CD4-positive, alpha-beta memory T cell (primary cell): Measurements from ENCODE around the gene DDB1. TPM values are rescaled to one million over a fixed set of nuclear protein-coding genes. Genes with fewer than 3 reads are reported as not detected.

Source experiments
- CTCF ChIA-PET: fragments of 350-600 bp; sonication (Branson Sonifier 250); formaldehyde crosslinking; loops from one replicate; lab custom pipeline; 2021; ENCODE audit warnings: inconsistent platforms; ENCODE audit not compliant: partially characterized antibody; lab: Charles Lee
- POLR2A ChIA-PET: fragments of 350-600 bp; sonication (Branson Sonifier 250); formaldehyde crosslinking; loops from one replicate; lab custom pipeline; 2021; ENCODE audit not compliant: partially characterized antibody; lab: Charles Lee
- DNase-seq, 5 donors: peaks; one replicate each; pipeline versions ENCODE4 v3.0.0 to v3.0.0-alpha.2; 2020 to 2022; ENCODE audit warnings: mixed read lengths in 1 of 5
- H3K27ac ChIP-seq: one replicate; pipeline ENCODE4 v1.7.0; 2013; ENCODE audit warnings: low read depth, low read length
- H3K27me3 ChIP-seq: 2 replicates; pipeline ENCODE4 v1.7.0; 2013; ENCODE audit warnings: mild to moderate bottlenecking, low read length, moderate library complexity; ENCODE audit not compliant: insufficient read depth
- H3K36me3 ChIP-seq: 2 replicates; pipeline ENCODE4 v1.7.0; 2013; ENCODE audit warnings: mild to moderate bottlenecking, low read length, moderate library complexity; ENCODE audit not compliant: insufficient read depth
- H3K4me1 ChIP-seq: 2 replicates; pipeline ENCODE4 v1.7.0; 2013; ENCODE audit warnings: mild to moderate bottlenecking, low read length, moderate library complexity; ENCODE audit not compliant: insufficient read depth
- H3K4me3 ChIP-seq, 2 donors: one replicate each; pipeline ENCODE4 v1.7.0; 2013; ENCODE audit warnings: low read length in 2 of 2, mild to moderate bottlenecking in 1 of 2
- H3K9me3 ChIP-seq, 2 donors: one replicate each; pipeline ENCODE4 v1.7.0; 2013; ENCODE audit warnings: low read length in 2 of 2, control low read depth in 1 of 2; ENCODE audit not compliant: control insufficient read depth in 1 of 2
- H3K27ac Mint-ChIP-seq, 7 donors: one replicate each; pipeline ENCODE4 v1.8.0; 2020 to 2021; ENCODE audit warnings: mixed read lengths in 7 of 7, mild to moderate bottlenecking in 6 of 7, inconsistent platforms in 3 of 7, moderate library complexity in 3 of 7
- H3K27me3 Mint-ChIP-seq, 2 donors: one replicate each; pipeline ENCODE4 v1.8.0; 2020 to 2021; ENCODE audit warnings: mixed read lengths in 2 of 2
- H3K36me3 Mint-ChIP-seq, 2 donors: one replicate each; pipeline ENCODE4 v1.8.0; 2020 to 2021; ENCODE audit warnings: mixed read lengths in 2 of 2, inconsistent platforms in 1 of 2, mild to moderate bottlenecking in 1 of 2
- H3K4me1 Mint-ChIP-seq, 4 donors: one replicate each; pipeline ENCODE4 v1.8.0; 2020 to 2021; ENCODE audit warnings: mixed read lengths in 4 of 4, mild to moderate bottlenecking in 1 of 4
- H3K4me3 Mint-ChIP-seq, 8 donors: one replicate each; pipeline ENCODE4 v1.8.0; 2020 to 2021; ENCODE audit warnings: mixed read lengths in 8 of 8, mild to moderate bottlenecking in 7 of 8, moderate library complexity in 6 of 8, inconsistent platforms in 3 of 8
- H3K9me3 Mint-ChIP-seq, 8 donors: one replicate each; pipeline ENCODE4 v1.8.0; 2020 to 2021; ENCODE audit warnings: mixed read lengths in 8 of 8, mild to moderate bottlenecking in 5 of 8, inconsistent platforms in 3 of 8, moderate library complexity in 1 of 8
- intact Hi-C: fragments of 100-400 bp; cut with micrococcal nuclease; formaldehyde crosslinking; loops from one replicate; pipeline ENCODE4 v1.15.1; 2023
- polyA plus RNA-seq, 2 donors: library from polyadenylated mRNA; unstranded; fragments of 300-500 nt; fragmentation: Illumina TruSeq; gene quantifications; one replicate each; pipeline ENCODE4 v1.2.3, GENCODE V29; 2021
- total RNA-seq, 2 experiments: library from RNA; stranded (reverse); gene quantifications; one replicate each; pipeline ENCODE4 v1.2.3, GENCODE V29; 2021

The DDB1 gene
- total and polyA plus RNA-seq, 4 experiments from 2014 or later: 121 to 169 (median 148) TPM

- Histone ChIP-seq H3K27me3 (no peaks in the 10 kb centered on the region), H3K4me1 (peaks cover 29% of the 10 kb centered on the region), H3K36me3 (peaks cover 37% of the 10 kb centered on the region), H3K4me3 (no peak overlapping the region), H3K9me3 (no peaks in the 10 kb centered on the region), H3K27ac (no peak overlapping the region)
- H3K36me3 Mint-ChIP-seq: peaks cover 47 to 56% of the 10 kb centered on the region in 2 donors
- H3K4me3 Mint-ChIP-seq: no peak overlapping the region
- peak overlapping the region in 2 of 7 donors; percentile 17 to 49 for H3K27ac Mint-ChIP-seq
- H3K27me3 Mint-ChIP-seq: no peaks in the 10 kb centered on the region
- ChIA-PET POLR2A (no interaction called here), CTCF (interaction anchor here (1.0 to 1.5 kb wide), 2 partner anchors 56 to 105 kb away, joined by 6 to 8 read pairs; no protein-coding TSS in a partner anchor)
- DNase-seq: no peak
- H3K4me1 Mint-ChIP-seq: peaks cover 34 to 65% (median 48%) of the 10 kb centered on the region in 4 donors
- peaks cover 0 to 4% (median 0%) of the 10 kb centered on the region in 8 donors for H3K9me3 Mint-ChIP-seq
- intact Hi-C loops: no loop called here
These were observed 3.0 kb downstream of the DDB1 start for GRCh38 chr11:61329871-61330270.

GRCh38 chr11:61328351-61328750 is 4.6 kb downstream of the DDB1 start:
- intact Hi-C loops: no loop called here
- peaks cover 22% of the 10 kb centered on the region for H3K4me1 ChIP-seq
- Mint-ChIP-seq H3K9me3 (peaks cover 0 to under 1% (median 0%) of the 10 kb centered on the region in 8 donors), H3K36me3 (peaks cover 59 to 69% of the 10 kb centered on the region in 2 donors), H3K4me1 (peaks cover 28 to 55% (median 38%) of the 10 kb centered on the region in 4 donors), H3K4me3 (no peak overlapping the region), H3K27me3 (no peaks in the 10 kb centered on the region), H3K27ac (peak overlapping the region in 1 of 7 donors; percentile 37)
- H3K36me3 ChIP-seq: peaks cover 49% of the 10 kb centered on the region
- ChIA-PET POLR2A (no interaction called here), CTCF (interaction anchor here (1.5 to 1.6 kb wide), 2 partner anchors 8 to 15 kb away, joined by 3 to 11 read pairs; no protein-coding TSS in a partner anchor)
- H3K27me3 ChIP-seq: no peaks in the 10 kb centered on the region
- no peaks in the 10 kb centered on the region for H3K9me3 ChIP-seq
- H3K27ac ChIP-seq: no peak overlapping the region
- H3K4me3 ChIP-seq: no peak overlapping the region
- no peak for DNase-seq

- no peak for DNase-seq
- H3K9me3 Mint-ChIP-seq: no peaks in the 10 kb centered on the region
- Histone ChIP-seq H3K4me1 (peaks cover 20% of the 10 kb centered on the region), H3K9me3 (no peaks in the 10 kb centered on the region), H3K27ac (no peak overlapping the region), H3K4me3 (no peak overlapping the region), H3K27me3 (no peaks in the 10 kb centered on the region), H3K36me3 (peaks cover 56% of the 10 kb centered on the region)
- peaks cover 26 to 50% (median 34%) of the 10 kb centered on the region in 4 donors for H3K4me1 Mint-ChIP-seq
- ChIA-PET POLR2A (interaction anchor here (0.8 kb wide), 1 partner anchor 9 kb away, joined by 3 read pairs; no protein-coding TSS in a partner anchor), CTCF (interaction anchor here (1.0 to 2.4 kb wide), 5 partner anchors 8 to 108 kb away, joined by 3 to 15 read pairs (median 3); no protein-coding TSS in a partner anchor)
- H3K36me3 Mint-ChIP-seq: peaks cover 63 to 76% of the 10 kb centered on the region in 2 donors
- intact Hi-C loops: no loop called here
- H3K27ac Mint-ChIP-seq: peak overlapping the region in 2 of 7 donors; percentile 24 to 79
- H3K27me3 Mint-ChIP-seq: no peaks in the 10 kb centered on the region
- no peak overlapping the region for H3K4me3 Mint-ChIP-seq
These were observed 5.2 kb downstream of the DDB1 start for GRCh38 chr11:61327669-61328071.

GRCh38 chr11:61325649-61326414 is 7.1 kb downstream of the DDB1 start:
- POLR2A ChIA-PET: interaction anchor here (0.8 kb wide), 1 partner anchor 11 kb away, joined by 3 read pairs; no protein-coding TSS in a partner anchor
- Histone ChIP-seq H3K9me3 (no peaks in the 10 kb centered on the region), H3K4me1 (peaks cover 3% of the 10 kb centered on the region), H3K27ac (no peak overlapping the region), H3K27me3 (no peaks in the 10 kb centered on the region), H3K4me3 (no peak overlapping the region), H3K36me3 (peaks cover 72% of the 10 kb centered on the region)
- intact Hi-C loops: no loop called here
- peaks cover 75 to 81% of the 10 kb centered on the region in 2 donors for H3K36me3 Mint-ChIP-seq
- DNase-seq: no peak
- CTCF ChIA-PET: interaction anchor here (2.4 kb wide), 1 partner anchor 59 kb away, joined by 15 read pairs; no protein-coding TSS in a partner anchor
- H3K27ac Mint-ChIP-seq: peak overlapping the region in 2 of 7 donors; percentile 4 to 7
- H3K4me3 Mint-ChIP-seq: no peak overlapping the region
- peaks cover 11 to 31% (median 17%) of the 10 kb centered on the region in 4 donors for H3K4me1 Mint-ChIP-seq
- no peaks in the 10 kb centered on the region for H3K9me3 Mint-ChIP-seq
- no peaks in the 10 kb centered on the region for H3K27me3 Mint-ChIP-seq

GRCh38 chr11:61315260-61315659 is 17.6 kb downstream of the DDB1 start:
- H3K9me3 ChIP-seq: no peaks in the 10 kb centered on the region
- Mint-ChIP-seq H3K9me3 (no peaks in the 10 kb centered on the region), H3K27ac (no peak overlapping the region), H3K27me3 (no peaks in the 10 kb centered on the region), H3K4me1 (no peaks in the 10 kb centered on the region), H3K4me3 (no peak overlapping the region), H3K36me3 (peaks cover 32 to 70% of the 10 kb centered on the region in 2 donors)
- DNase-seq: no peak
- H3K4me1 ChIP-seq: no peaks in the 10 kb centered on the region
- ChIA-PET POLR2A (no interaction called here), CTCF (interaction anchor here (1.4 to 1.5 kb wide), 2 partner anchors 19 to 120 kb away, joined by 4 read pairs; no protein-coding TSS in a partner anchor)
- no peaks in the 10 kb centered on the region for H3K27me3 ChIP-seq
- intact Hi-C loops: no loop called here
- no peak overlapping the region for H3K4me3 ChIP-seq
- peaks cover 70% of the 10 kb centered on the region for H3K36me3 ChIP-seq
- H3K27ac ChIP-seq: no peak overlapping the region

- Mint-ChIP-seq H3K4me3 (no peak overlapping the region), H3K27me3 (no peaks in the 10 kb centered on the region), H3K4me1 (no peaks in the 10 kb centered on the region), H3K36me3 (peaks cover 20 to 37% of the 10 kb centered on the region in 2 donors), H3K9me3 (no peaks in the 10 kb centered on the region), H3K27ac (no peak overlapping the region)
- Histone ChIP-seq H3K27ac (no peak overlapping the region), H3K4me1 (no peaks in the 10 kb centered on the region), H3K9me3 (no peaks in the 10 kb centered on the region), H3K36me3 (peaks cover 87% of the 10 kb centered on the region), H3K4me3 (no peak overlapping the region), H3K27me3 (no peaks in the 10 kb centered on the region)
- no peak for DNase-seq
- CTCF ChIA-PET: no interaction called here
- POLR2A ChIA-PET: interaction anchor here (0.6 kb wide), 1 partner anchor 25 kb away, joined by 3 read pairs; no protein-coding TSS in a partner anchor
- intact Hi-C loops: no loop called here
These were observed 22.2 kb downstream of the DDB1 start for GRCh38 chr11:61310749-61311148.

- H3K27me3 ChIP-seq: no peaks in the 10 kb centered on the region
- Mint-ChIP-seq H3K9me3 (no peaks in the 10 kb centered on the region), H3K36me3 (peaks cover 23 to 31% of the 10 kb centered on the region in 2 donors), H3K27me3 (no peaks in the 10 kb centered on the region), H3K4me1 (no peaks in the 10 kb centered on the region), H3K27ac (no peak overlapping the region), H3K4me3 (no peak overlapping the region)
- no peak overlapping the region for H3K4me3 ChIP-seq
- intact Hi-C loops: no loop called here
- POLR2A ChIA-PET: no interaction called here
- CTCF ChIA-PET: no interaction called here
- DNase-seq: no peak
- peaks cover 86% of the 10 kb centered on the region for H3K36me3 ChIP-seq
- no peaks in the 10 kb centered on the region for H3K4me1 ChIP-seq
- no peak overlapping the region for H3K27ac ChIP-seq
- no peaks in the 10 kb centered on the region for H3K9me3 ChIP-seq
These were observed 23.2 kb downstream of the DDB1 start for GRCh38 chr11:61309739-61310138.
